Spleen (tissue), 11 donors: ENCODE data around the gene KRT17. TPM values are rescaled to one million over a fixed set of nuclear protein-coding genes. Genes with fewer than 3 reads are reported as not detected.
"Not testable (repeated sequence)": the region's sequence is repeated elsewhere in the genome, so short reads cannot be mapped to it uniquely, and the experiment has no call there.

Experiments
- DNase-seq: peaks from one replicate; pipeline ENCODE4 v3.0.0-alpha.2; 2020
- H3K27ac ChIP-seq, 8 donors: fragments of 200-600 bp; sonication (generic) in 7 of 8; 1 replicate in 4 of 8; 2 replicates in 4 of 8; pipeline versions ENCODE4 v1.5.0 to v1.8.0; 2016 to 2021; ENCODE audit warnings: inconsistent platforms in 4 of 8, mild to moderate bottlenecking in 4 of 8, moderate library complexity in 1 of 8
- H3K27me3 ChIP-seq, 7 donors: fragments of 200-600 bp; sonication (generic) in 6 of 7; replicated peaks in 1 of 7; 1 replicate in 4 of 7; 2 replicates in 3 of 7; pipeline versions ENCODE4 v1.5.0 to v1.8.0; 2016 to 2021; ENCODE audit warnings: inconsistent platforms in 3 of 7, mild to moderate bottlenecking in 1 of 7
- H3K36me3 ChIP-seq, 6 donors: fragments of 200-600 bp; sonication (generic) in 5 of 6; 1 replicate in 4 of 6; 2 replicates in 2 of 6; pipeline versions ENCODE4 v1.5.0 to v1.8.0; 2016 to 2021; ENCODE audit warnings: inconsistent platforms in 2 of 6
- H3K4me1 ChIP-seq, 6 donors: fragments of 200-600 bp; sonication (generic) in 5 of 6; 1 replicate in 3 of 6; 2 replicates in 3 of 6; pipeline versions ENCODE4 v1.5.0 to v1.8.0; 2016 to 2021; ENCODE audit warnings: inconsistent platforms in 3 of 6
- H3K4me3 ChIP-seq, 8 donors: fragments of 200-600 bp; sonication (generic) in 7 of 8; 1 replicate in 4 of 8; 2 replicates in 4 of 8; pipeline versions ENCODE4 v1.5.0 to v1.8.0; 2016 to 2021; ENCODE audit warnings: inconsistent platforms in 4 of 8, mild to moderate bottlenecking in 4 of 8, moderate library complexity in 2 of 8
- H3K9me3 ChIP-seq, 8 donors: fragments of 200-600 bp; sonication (generic) in 7 of 8; 1 replicate in 4 of 8; 2 replicates in 4 of 8; pipeline versions ENCODE4 v1.5.0 to v1.8.0; 2016 to 2021; ENCODE audit warnings: inconsistent platforms in 4 of 8
- CTCF ChIP-seq, 11 experiments: fragments of 200-600 bp in 7 of 11; fragments of 450-650 bp in 4 of 11; sonication (generic) in 4 of 11; IDR thresholded peaks in 8 of 11; conservative IDR thresholded peaks in 3 of 11; 1 replicate in 7 of 11; 2 replicates in 4 of 11; pipeline versions ENCODE4 v1.4.0 to v1.8.0; 2016 to 2021; ENCODE audit warnings: antibody characterized with exemption in 11 of 11, inconsistent platforms in 4 of 11, mild to moderate bottlenecking in 1 of 11
- POLR2A ChIP-seq, 3 donors: fragments of 450-650 bp; IDR thresholded peaks; one replicate each; pipeline ENCODE4 v1.5.1; 2017; ENCODE audit warnings: antibody characterized with exemption in 3 of 3, mild to moderate bottlenecking in 1 of 3
- POLR2AphosphoS5 ChIP-seq, 3 donors: sonication (generic); formaldehyde crosslinking; IDR thresholded peaks; one replicate each; pipeline ENCODE4 v1.5.1; 2017; ENCODE audit warnings: antibody characterized with exemption in 3 of 3
- WGBS, 5 donors: extraction: QIAGEN DNeasy Blood & Tissue Kit in 3 of 5; methylation state at CpG; one replicate each; pipeline versions ENCODE4 v1.1.5 to v1.1.7; 2013 to 2018; 5-methylcytosine and 5-hydroxymethylcytosine counted together
- intact Hi-C: fragments of 100-400 bp; cut with DNase I; formaldehyde crosslinking; loops from one replicate; pipeline ENCODE4 v1.15.0; 2023; ENCODE audit warnings: low total_unique reads
- polyA plus RNA-seq, 3 donors: library from polyadenylated mRNA; stranded (reverse); fragments of 200-250 nt; gene quantifications; one replicate each; pipeline ENCODE4 v1.2.1, GENCODE V29; 2013
- total RNA-seq, 7 donors: library from RNA; depleted of rRNA in 3 of 7; stranded (reverse); fragments of >200 nt in 3 of 7; fragmentation: NEBNext Ultra II Directional in 4 of 7; extraction: Animal tissue kit (Norgen Biotek cat#: 25700) in 4 of 7; gene quantifications; one replicate each; pipeline versions ENCODE4 v1.1.0 to v1.2.1, GENCODE V29; 2016 to 2021
- donor health status: healthy with polysubstance abuse.
- donor health status: DM: no; HTN: no; CAD: no; lungs with moderate emphysema.
- donor health status: DM: no; HTN: no; CAD: no.
- donor health status: Bipolar disorder and iron deficiency.
- donor health status: healthy.
- donor health status: DM: no; HTN: no; CAD: no.
- donor health status: DM: yes; HTN: yes; CAD: no.

Gene KRT17
- total and polyA plus RNA-seq, 10 donors, result 0.58 to 1.2 (median 0.70) TPM; not detected in 7

GRCh38 chr17:41586863-41587495 is 37.4 kb downstream of the KRT17 start, which contains the start of gene KRT14:
Gene KRT14, minus strand, starts transcription at chr17:41586895. Its CDS starts 61 bp downstream, at chr17:41586834.
- intact Hi-C loops, result no loop called here
- H3K36me3 ChIP-seq, result no peaks in the 10 kb centered on the region
- no peak within 1 kb of the TSS for H3K27ac ChIP-seq
- H3K4me1 ChIP-seq, result no peaks in the 10 kb centered on the region
- H3K9me3 ChIP-seq, result no peaks in the 10 kb centered on the region
- TF ChIP-seq POLR2AphosphoS5 (IDR thresholded peaks at IDR 0.05), result no peak
- TF ChIP-seq CTCF (IDR thresholded peaks at IDR 0.05 in 8 of 11, conservative IDR thresholded peaks at IDR 0.05 in 3 of 11), result no peak
- TF ChIP-seq POLR2A (IDR thresholded peaks at IDR 0.05), result no peak
- 69 to 92% (median 76%) methylated on average over 10 to 15 of the region's 15 CpGs for WGBS, 5 donors
- peaks cover 0 to 30% (median 0%) of the 10 kb centered on the region in 7 donors for H3K27me3 ChIP-seq
- H3K4me3 ChIP-seq, result no peak within 1 kb of the TSS
- no peak for DNase-seq

- peaks cover 0 to 31% (median 0%) of the 10 kb centered on the region in 7 donors for H3K27me3 ChIP-seq
- H3K4me3 ChIP-seq, result no peak overlapping the region
- intact Hi-C loops, result no loop called here
- H3K9me3 ChIP-seq, result no peaks in the 10 kb centered on the region
- no peak overlapping the region for H3K27ac ChIP-seq
- TF ChIP-seq POLR2A (IDR thresholded peaks at IDR 0.05) (no peak), POLR2AphosphoS5 (IDR thresholded peaks at IDR 0.05) (no peak), CTCF (IDR thresholded peaks at IDR 0.05 in 8 of 11, conservative IDR thresholded peaks at IDR 0.05 in 3 of 11) (no peak)
- 70 to 86% (median 83%) methylated on average over 5 of the region's 5 CpGs for WGBS, 5 donors
- DNase-seq, result no peak
- H3K4me1 ChIP-seq, result no peaks in the 10 kb centered on the region
- H3K36me3 ChIP-seq, result no peaks in the 10 kb centered on the region
Observed at GRCh38 chr17:41585301-41586056, 38.9 kb downstream of the KRT17 start.

DNA sequence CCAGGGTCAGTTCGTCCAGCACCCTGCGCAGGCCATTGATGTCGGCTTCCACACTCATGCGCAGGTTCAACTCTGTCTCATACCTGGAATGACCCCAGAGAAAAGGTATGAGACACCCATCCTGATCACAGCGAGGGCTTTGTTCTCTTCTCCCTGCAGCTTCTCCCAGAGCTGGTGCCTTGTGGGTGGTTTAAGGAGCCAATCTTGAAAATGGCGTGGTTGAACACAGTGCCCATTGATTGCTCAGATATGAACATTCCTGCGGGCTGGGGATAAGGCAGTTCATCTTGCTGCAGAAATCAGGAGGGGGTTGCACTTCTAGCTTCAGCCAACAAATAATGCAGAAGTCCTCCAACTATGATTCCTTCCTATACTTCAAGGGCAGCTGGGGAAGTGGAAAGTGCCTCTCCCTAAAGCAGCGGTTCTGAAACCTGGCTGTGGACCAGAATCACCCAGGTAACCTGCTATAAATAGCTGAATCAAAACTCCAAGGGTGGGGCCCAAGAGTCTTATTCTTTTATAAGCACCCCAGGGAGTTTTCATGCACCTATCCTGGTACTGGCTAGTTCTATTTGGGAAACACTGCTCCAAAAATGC is 39.9 kb downstream of the KRT17 start:
- H3K4me3 ChIP-seq, H3K36me3 ChIP-seq, H3K27ac ChIP-seq, H3K9me3 ChIP-seq, H3K4me1 ChIP-seq, DNase-seq, intact Hi-C loops: not testable (repeated sequence)
- 74 to 84% (median 82%) methylated on average over 8 of the region's 8 CpGs for WGBS, 5 donors
- peaks cover 0 to 42% (median 0%) of the 10 kb centered on the region in 7 donors for H3K27me3 ChIP-seq

GRCh38 chr17:41583137-41584127 is 40.9 kb downstream of the KRT17 start:
- 80 to 91% (median 86%) methylated on average over 33 of the region's 33 CpGs for WGBS, 5 donors
- Histone ChIP-seq H3K27me3 (peaks cover 0 to 51% (median 0%) of the 10 kb centered on the region in 7 donors), H3K27ac (no peak overlapping the region), H3K9me3 (no peaks in the 10 kb centered on the region), H3K36me3 (no peaks in the 10 kb centered on the region), H3K4me3 (no peak overlapping the region), H3K4me1 (peaks cover 0 to 9% (median 2%) of the 10 kb centered on the region in 6 donors)
- no peak for TF ChIP-seq POLR2A (IDR thresholded peaks at IDR 0.05)
- TF ChIP-seq CTCF (IDR thresholded peaks at IDR 0.05 in 8 of 11, conservative IDR thresholded peaks at IDR 0.05 in 3 of 11), result no peak
- no peak for TF ChIP-seq POLR2AphosphoS5 (IDR thresholded peaks at IDR 0.05)
- no peak for DNase-seq
- intact Hi-C loops, result no loop called here

DNA sequence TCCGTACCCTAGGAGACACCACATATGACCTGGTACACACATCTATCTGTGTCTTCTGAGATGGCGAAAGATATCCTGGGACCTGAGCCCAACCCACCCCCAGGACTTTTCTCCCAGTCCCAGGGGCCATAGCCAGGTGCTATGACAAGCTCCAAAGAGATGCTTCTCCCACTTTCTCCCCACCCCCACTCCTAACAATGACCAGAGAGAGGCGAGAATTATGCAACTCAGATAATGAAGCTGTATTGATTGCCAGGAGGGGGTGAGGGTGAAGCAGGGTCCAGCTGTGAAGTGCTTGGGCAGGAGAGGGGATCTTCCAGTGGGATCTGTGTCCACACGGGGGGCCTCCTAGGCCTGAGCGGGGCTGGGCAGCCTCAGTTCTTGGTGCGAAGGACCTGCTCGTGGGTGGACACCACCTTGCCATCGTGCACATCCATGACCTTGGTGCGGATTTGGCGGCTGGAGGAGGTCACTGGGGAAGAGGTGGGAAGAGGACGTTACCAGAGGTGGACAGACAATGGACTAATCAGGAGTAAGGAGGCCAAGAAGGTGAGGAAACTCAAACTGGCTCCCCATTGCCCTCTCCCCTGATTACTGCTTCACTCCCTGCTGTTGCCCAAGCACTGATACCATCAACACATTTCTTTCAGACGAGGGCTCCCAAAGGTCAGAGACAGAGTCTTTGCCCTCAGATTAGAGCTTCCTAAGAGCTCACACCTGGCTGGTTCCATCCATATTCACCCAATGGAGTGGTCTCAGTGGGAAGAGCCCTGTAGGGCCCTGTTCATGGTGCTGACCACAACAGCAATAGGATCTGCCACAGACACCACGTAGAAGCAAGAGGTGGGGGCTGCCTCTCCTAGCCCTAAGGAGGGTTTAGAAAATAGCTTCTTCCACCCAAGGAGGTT is 42.1 kb downstream of the KRT17 start:
- H3K9me3 ChIP-seq, H3K4me3 ChIP-seq, DNase-seq, H3K36me3 ChIP-seq, intact Hi-C loops, H3K27ac ChIP-seq, H3K4me1 ChIP-seq: not testable (repeated sequence)
- WGBS, 5 donors, result 80 to 89% (median 87%) methylated on average over 13 of the region's 13 CpGs
- peaks cover 0 to 60% (median 0%) of the 10 kb centered on the region in 7 donors for H3K27me3 ChIP-seq
